RWPE2 (cell line): ENCODE data around the gene TNFSF15.
A peak's percentile ranks its signal among the peaks of the same experiment; 100 is the strongest.

ENCODE experiments used
- ATAC-seq: fragments of 200-7000 bp; cut with Tn5 transposase; 3 replicates; pipeline ENCODE4 v1.9.1; 2021; ENCODE audit warnings: low read depth
- DNase-seq: peaks from one replicate; pipeline ENCODE4 v3.0.0-alpha.2; 2020; ENCODE audit warnings: low spot score
- H3K27ac ChIP-seq: fragments of 450-650 bp; 2 replicates; pipeline ENCODE4 v1.5.1; 2017; ENCODE audit warnings: mild to moderate bottlenecking; ENCODE audit not compliant: poor library complexity, severe bottlenecking
- H3K27me3 ChIP-seq: fragments of 250-450 bp; sonication (Bioruptor Pico); 2 replicates; pipeline ENCODE4 v1.5.1; 2021; ENCODE audit warnings: mild to moderate bottlenecking, moderate library complexity; ENCODE audit not compliant: insufficient read depth, poor library complexity, severe bottlenecking
- H3K36me3 ChIP-seq: fragments of 250-450 bp; sonication (Bioruptor Pico); 2 replicates; pipeline ENCODE4 v1.5.1; 2020; ENCODE audit warnings: low read depth, mild to moderate bottlenecking, moderate library complexity
- H3K4me1 ChIP-seq: fragments of 250-450 bp; sonication (Bioruptor Pico); 2 replicates; pipeline ENCODE4 v1.5.1; 2021; ENCODE audit warnings: mild to moderate bottlenecking, moderate library complexity; ENCODE audit not compliant: insufficient read depth, poor library complexity, severe bottlenecking
- H3K4me3 ChIP-seq: fragments of 250-450 bp; sonication (Bioruptor Pico); 2 replicates; pipeline ENCODE4 v1.5.1; 2021; ENCODE audit warnings: mild to moderate bottlenecking, moderate library complexity; ENCODE audit not compliant: severe bottlenecking
- H3K9me3 ChIP-seq: fragments of 250-450 bp; sonication (Bioruptor Pico); 2 replicates; pipeline ENCODE4 v1.5.1; 2021; ENCODE audit warnings: mild to moderate bottlenecking, moderate library complexity; ENCODE audit not compliant: severe bottlenecking
- TF ChIP-seq, protein P1 (sequence below): fragments of 450-650 bp; IDR thresholded peaks from one replicate; pipeline ENCODE4 v1.5.1; 2017; ENCODE audit warnings: mild to moderate bottlenecking, moderate library complexity; ENCODE audit not compliant: poor library complexity, severe bottlenecking

The TNFSF15 gene

GRCh38 chr9:114785866-114786650, 19.8 kb downstream of the TNFSF15 start:
- H3K27ac ChIP-seq = peak overlapping the region; percentile 76
- TF ChIP-seq, protein P1, sequence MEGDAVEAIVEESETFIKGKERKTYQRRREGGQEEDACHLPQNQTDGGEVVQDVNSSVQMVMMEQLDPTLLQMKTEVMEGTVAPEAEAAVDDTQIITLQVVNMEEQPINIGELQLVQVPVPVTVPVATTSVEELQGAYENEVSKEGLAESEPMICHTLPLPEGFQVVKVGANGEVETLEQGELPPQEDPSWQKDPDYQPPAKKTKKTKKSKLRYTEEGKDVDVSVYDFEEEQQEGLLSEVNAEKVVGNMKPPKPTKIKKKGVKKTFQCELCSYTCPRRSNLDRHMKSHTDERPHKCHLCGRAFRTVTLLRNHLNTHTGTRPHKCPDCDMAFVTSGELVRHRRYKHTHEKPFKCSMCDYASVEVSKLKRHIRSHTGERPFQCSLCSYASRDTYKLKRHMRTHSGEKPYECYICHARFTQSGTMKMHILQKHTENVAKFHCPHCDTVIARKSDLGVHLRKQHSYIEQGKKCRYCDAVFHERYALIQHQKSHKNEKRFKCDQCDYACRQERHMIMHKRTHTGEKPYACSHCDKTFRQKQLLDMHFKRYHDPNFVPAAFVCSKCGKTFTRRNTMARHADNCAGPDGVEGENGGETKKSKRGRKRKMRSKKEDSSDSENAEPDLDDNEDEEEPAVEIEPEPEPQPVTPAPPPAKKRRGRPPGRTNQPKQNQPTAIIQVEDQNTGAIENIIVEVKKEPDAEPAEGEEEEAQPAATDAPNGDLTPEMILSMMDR = no peak
- H3K9me3 ChIP-seq = no peaks in the 10 kb centered on the region
- DNase-seq (no peak), ATAC-seq (peak; percentile 49; the same call in 2 of the 3 replicates)
- H3K36me3 ChIP-seq = no peaks in the 10 kb centered on the region
- no peak overlapping the region for H3K4me3 ChIP-seq
- H3K4me1 ChIP-seq = peaks cover 29% of the 10 kb centered on the region
- no peaks in the 10 kb centered on the region for H3K27me3 ChIP-seq

GRCh38 chr9:114784721-114785279, 21.0 kb downstream of the TNFSF15 start:
- Histone ChIP-seq H3K27me3 (no peaks in the 10 kb centered on the region), H3K4me1 (peaks cover 30% of the 10 kb centered on the region), H3K36me3 (no peaks in the 10 kb centered on the region), H3K9me3 (no peaks in the 10 kb centered on the region), H3K27ac (no peak overlapping the region), H3K4me3 (no peak overlapping the region)
- TF ChIP-seq, protein P1 = no peak
- ATAC-seq (no peak), DNase-seq (no peak)

GRCh38 chr9:114782586-114782985, 23.3 kb downstream of the TNFSF15 start:
- TF ChIP-seq, protein P1 = no peak
- Histone ChIP-seq H3K9me3 (no peaks in the 10 kb centered on the region), H3K4me1 (peaks cover 23% of the 10 kb centered on the region), H3K36me3 (no peaks in the 10 kb centered on the region), H3K4me3 (no peak overlapping the region), H3K27ac (no peak overlapping the region), H3K27me3 (no peaks in the 10 kb centered on the region)
- ATAC-seq (no peak), DNase-seq (no peak)

GRCh38 chr9:114779352-114779845, 26.4 kb downstream of the TNFSF15 start:
- no peaks in the 10 kb centered on the region for H3K27me3 ChIP-seq
- DNase-seq = no peak
- TF ChIP-seq, protein P1 = no peak
- H3K36me3 ChIP-seq = no peaks in the 10 kb centered on the region
- no peaks in the 10 kb centered on the region for H3K9me3 ChIP-seq
- peaks cover 9% of the 10 kb centered on the region for H3K4me1 ChIP-seq
- H3K4me3 ChIP-seq = no peak overlapping the region
- peak; percentile 97 for ATAC-seq
- H3K27ac ChIP-seq = peak overlapping the region; percentile 28
